Activated CD4-positive, alpha-beta T cell treated with anti-CD3 and anti-CD28 coated beads, Interleukin-2, amount 10 ng/mL, durations not matched to agents 24 days and 14 days (primary cell): Measurements from ENCODE around the gene GABRR1. TPM values are rescaled to one million over a fixed set of nuclear protein-coding genes. Genes with fewer than 3 reads are reported as not detected.

Experiments
- DNase-seq: peaks from one replicate; pipeline ENCODE4 v3.0.0; 2022
- H3K27ac Mint-ChIP-seq: one replicate; pipeline ENCODE4 v1.8.0; 2022; ENCODE audit warnings: mild to moderate bottlenecking, mixed read lengths
- H3K27me3 Mint-ChIP-seq: one replicate; pipeline ENCODE4 v1.8.0; 2022; ENCODE audit warnings: mixed read lengths
- H3K36me3 Mint-ChIP-seq: one replicate; pipeline ENCODE4 v1.8.0; 2022; ENCODE audit warnings: low read depth, mild to moderate bottlenecking, mixed read lengths
- H3K4me1 Mint-ChIP-seq: one replicate; pipeline ENCODE4 v1.8.0; 2021; ENCODE audit warnings: mixed read lengths
- H3K4me3 Mint-ChIP-seq: one replicate; pipeline ENCODE4 v1.8.0; 2022; ENCODE audit warnings: mild to moderate bottlenecking, moderate library complexity, mixed read lengths
- H3K9me3 Mint-ChIP-seq: one replicate; pipeline ENCODE4 v1.8.0; 2021; ENCODE audit warnings: mixed read lengths
- intact Hi-C: fragments of 100-400 bp; cut with micrococcal nuclease; formaldehyde crosslinking; loops from one replicate; pipeline ENCODE4 v1.15.1; 2023
- total RNA-seq: library from RNA; stranded (reverse); gene quantifications from 2 replicates; pipeline ENCODE4 v1.2.3, GENCODE V29; 2022

The GABRR1 gene
- total RNA-seq, 1 donor from 2014 or later = not detected

DNA sequence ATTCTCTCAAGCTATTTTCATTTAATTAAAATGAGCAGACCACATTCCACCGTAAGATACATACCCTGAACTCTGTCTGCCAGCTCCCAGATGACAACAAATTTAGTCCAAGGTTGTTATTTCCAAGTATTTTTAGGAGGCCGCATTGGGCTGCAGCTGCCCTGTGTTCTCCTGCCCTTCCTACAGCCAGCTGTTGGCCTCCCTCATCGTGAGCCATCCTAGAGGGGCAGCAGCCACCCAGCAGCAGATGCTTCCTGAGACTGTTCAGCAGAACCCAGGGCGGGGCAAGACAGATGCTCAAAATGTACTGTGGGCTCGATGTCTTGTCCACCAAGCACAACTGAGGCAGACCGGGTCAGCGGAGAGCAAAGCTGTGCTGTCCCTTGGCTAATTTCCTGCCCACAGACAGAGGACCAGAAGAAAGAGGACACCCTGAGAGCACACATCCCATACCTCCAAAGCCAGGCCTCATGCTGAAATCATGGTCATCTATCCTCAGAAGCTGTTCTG is 16.4 kb downstream of the GABRR1 start:
- peaks cover 3% of the 10 kb centered on the region for H3K27me3 Mint-ChIP-seq
- no peak overlapping the region for H3K27ac Mint-ChIP-seq
- no peak overlapping the region for H3K4me3 Mint-ChIP-seq
- intact Hi-C loops = no loop called here
- no peaks in the 10 kb centered on the region for H3K9me3 Mint-ChIP-seq
- H3K36me3 Mint-ChIP-seq = no peaks in the 10 kb centered on the region
- H3K4me1 Mint-ChIP-seq = no peaks in the 10 kb centered on the region
- DNase-seq = no peak

DNA sequence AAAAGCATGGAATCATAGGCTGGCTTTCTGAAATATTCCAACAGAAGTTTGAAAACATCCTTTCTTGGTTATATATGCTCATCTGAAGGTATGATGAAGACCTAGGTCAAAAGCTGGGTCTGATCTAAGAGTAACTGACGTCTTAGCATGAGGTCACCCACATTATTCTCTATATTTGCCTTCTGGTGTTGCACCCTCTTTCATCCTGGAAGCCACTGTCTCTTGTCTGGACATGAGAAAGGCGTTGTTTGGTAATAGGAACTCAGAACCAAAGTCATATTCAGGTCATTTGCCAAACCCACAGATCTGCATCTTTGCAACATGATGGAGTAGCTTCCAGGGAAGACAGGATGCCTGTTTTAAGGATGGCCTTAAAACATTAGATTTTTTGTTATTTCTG is 17.6 kb downstream of the GABRR1 start:
- no peak overlapping the region for H3K4me3 Mint-ChIP-seq
- no peaks in the 10 kb centered on the region for H3K4me1 Mint-ChIP-seq
- no peak overlapping the region for H3K27ac Mint-ChIP-seq
- DNase-seq = no peak
- H3K9me3 Mint-ChIP-seq = peaks cover 8% of the 10 kb centered on the region
- no peaks in the 10 kb centered on the region for H3K36me3 Mint-ChIP-seq
- peaks cover 5% of the 10 kb centered on the region for H3K27me3 Mint-ChIP-seq
- intact Hi-C loops = no loop called here

GRCh38 chr6:89198235-89198634 is 18.9 kb downstream of the GABRR1 start:
- H3K9me3 Mint-ChIP-seq = peaks cover 13% of the 10 kb centered on the region
- intact Hi-C loops = no loop called here
- H3K27ac Mint-ChIP-seq = no peak overlapping the region
- peaks cover 5% of the 10 kb centered on the region for H3K27me3 Mint-ChIP-seq
- no peak overlapping the region for H3K4me3 Mint-ChIP-seq
- H3K36me3 Mint-ChIP-seq = no peaks in the 10 kb centered on the region
- no peaks in the 10 kb centered on the region for H3K4me1 Mint-ChIP-seq
- no peak for DNase-seq

DNA sequence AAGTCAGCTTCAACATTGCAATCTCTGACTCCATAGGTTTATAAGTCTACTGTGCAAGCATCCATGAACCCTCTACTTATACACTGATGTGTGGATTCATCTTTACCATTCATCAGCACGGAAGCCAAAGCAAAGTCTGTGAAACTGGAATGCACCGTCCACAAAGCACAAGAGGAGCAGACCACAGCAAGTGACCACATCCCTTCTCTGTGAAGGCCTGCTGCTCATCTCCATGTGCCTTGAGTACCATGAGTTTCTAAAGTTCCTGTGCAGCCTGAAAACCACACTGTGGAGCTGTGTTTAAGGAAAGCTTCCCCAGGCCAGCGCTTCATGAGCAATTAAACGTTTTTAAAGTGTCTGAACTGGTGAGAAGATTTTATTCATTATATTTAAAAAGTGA is 20.0 kb downstream of the GABRR1 start:
- intact Hi-C loops = no loop called here
- H3K4me1 Mint-ChIP-seq = no peaks in the 10 kb centered on the region
- no peak overlapping the region for H3K27ac Mint-ChIP-seq
- no peaks in the 10 kb centered on the region for H3K36me3 Mint-ChIP-seq
- peaks cover 5% of the 10 kb centered on the region for H3K27me3 Mint-ChIP-seq
- H3K9me3 Mint-ChIP-seq = peaks cover 13% of the 10 kb centered on the region
- no peak for DNase-seq
- H3K4me3 Mint-ChIP-seq = no peak overlapping the region

- peaks cover 5% of the 10 kb centered on the region for H3K27me3 Mint-ChIP-seq
- H3K4me3 Mint-ChIP-seq = no peak overlapping the region
- peaks cover 13% of the 10 kb centered on the region for H3K9me3 Mint-ChIP-seq
- no peak for DNase-seq
- no peak overlapping the region for H3K27ac Mint-ChIP-seq
- H3K36me3 Mint-ChIP-seq = no peaks in the 10 kb centered on the region
- no peaks in the 10 kb centered on the region for H3K4me1 Mint-ChIP-seq
- intact Hi-C loops = no loop called here
These were observed 22.6 kb downstream of the GABRR1 start for GRCh38 chr6:89194559-89194958.

- Mint-ChIP-seq H3K36me3 (no peaks in the 10 kb centered on the region), H3K4me3 (no peak overlapping the region), H3K27me3 (peaks cover 6% of the 10 kb centered on the region), H3K9me3 (peaks cover 13% of the 10 kb centered on the region), H3K27ac (no peak overlapping the region), H3K4me1 (no peaks in the 10 kb centered on the region)
- no peak for DNase-seq
- intact Hi-C loops = no loop called here
These were observed 26.4 kb downstream of the GABRR1 start for GRCh38 chr6:89190741-89191140.

DNA sequence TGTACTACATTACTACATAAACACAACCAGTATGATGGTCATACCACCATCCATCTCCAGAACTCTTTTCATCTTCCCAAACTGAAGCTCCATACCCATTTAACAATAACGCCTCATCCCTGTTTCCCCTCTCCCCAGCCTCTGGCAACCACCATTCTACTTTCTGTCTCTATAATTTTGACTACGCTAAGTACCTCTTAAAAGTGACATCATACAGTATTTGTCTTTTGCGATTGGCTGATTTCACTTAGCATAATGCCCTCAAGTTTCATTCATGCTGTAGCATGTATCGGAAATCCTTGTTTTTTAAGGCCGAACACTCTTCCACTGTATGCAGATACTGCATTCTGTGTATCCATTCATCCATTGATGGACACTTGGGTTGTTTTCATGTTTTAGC is 29.7 kb downstream of the GABRR1 start:
- H3K9me3 Mint-ChIP-seq = no peaks in the 10 kb centered on the region
- H3K4me1 Mint-ChIP-seq = no peaks in the 10 kb centered on the region
- DNase-seq = no peak
- no peaks in the 10 kb centered on the region for H3K36me3 Mint-ChIP-seq
- intact Hi-C loops = no loop called here
- H3K27ac Mint-ChIP-seq = no peak overlapping the region
- H3K27me3 Mint-ChIP-seq = peaks cover 14% of the 10 kb centered on the region
- H3K4me3 Mint-ChIP-seq = no peak overlapping the region

DNA sequence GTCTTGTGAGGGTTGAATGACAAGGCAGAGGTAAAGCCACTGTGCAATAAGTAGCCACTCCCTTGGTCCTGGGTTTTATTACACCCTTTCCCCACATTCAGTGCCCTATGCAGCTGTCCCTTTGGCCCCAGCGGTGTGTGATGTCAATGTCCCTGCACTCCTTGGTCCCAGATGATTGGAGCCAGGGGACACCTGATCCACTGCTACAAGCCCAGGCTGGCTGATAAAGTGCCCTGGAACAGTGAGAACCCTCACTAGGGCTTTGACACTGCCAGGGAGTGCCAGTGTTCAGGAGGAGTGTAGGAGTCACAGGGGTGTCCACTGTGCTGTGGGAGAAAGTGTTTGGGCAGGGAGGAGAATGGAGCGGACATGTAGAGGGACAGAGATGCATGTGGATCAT is 30.4 kb downstream of the GABRR1 start:
- Mint-ChIP-seq H3K27me3 (peaks cover 14% of the 10 kb centered on the region), H3K4me1 (no peaks in the 10 kb centered on the region), H3K27ac (no peak overlapping the region), H3K36me3 (no peaks in the 10 kb centered on the region), H3K9me3 (no peaks in the 10 kb centered on the region), H3K4me3 (no peak overlapping the region)
- intact Hi-C loops = no loop called here
- DNase-seq = no peak

DNA sequence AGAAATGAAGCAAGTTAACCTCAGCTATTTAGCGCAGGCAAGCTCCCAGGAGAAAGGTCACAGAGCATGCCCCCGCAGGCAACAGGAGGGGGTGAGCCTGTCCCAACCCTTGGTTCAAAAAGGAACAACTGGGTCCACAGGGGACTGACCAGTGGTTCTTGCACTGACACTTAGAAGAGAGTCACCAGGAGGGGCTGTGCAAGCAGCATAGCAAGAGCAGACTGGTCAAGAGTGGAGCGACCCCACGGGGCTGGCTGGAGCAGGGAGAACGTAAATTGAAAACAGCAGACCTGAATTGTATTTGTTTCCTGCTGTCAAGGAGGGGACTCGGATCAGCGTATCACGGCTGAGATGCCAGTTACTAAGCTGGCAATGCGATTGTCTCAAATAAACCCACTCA is 32.8 kb downstream of the GABRR1 start:
- no peak for DNase-seq
- Mint-ChIP-seq H3K36me3 (no peaks in the 10 kb centered on the region), H3K27me3 (peaks cover 16% of the 10 kb centered on the region), H3K4me3 (no peak overlapping the region), H3K9me3 (no peaks in the 10 kb centered on the region), H3K4me1 (no peaks in the 10 kb centered on the region), H3K27ac (no peak overlapping the region)
- intact Hi-C loops = no loop called here

- Mint-ChIP-seq H3K9me3 (no peaks in the 10 kb centered on the region), H3K4me3 (no peak overlapping the region), H3K27me3 (peaks cover 18% of the 10 kb centered on the region), H3K27ac (no peak overlapping the region), H3K36me3 (no peaks in the 10 kb centered on the region), H3K4me1 (no peaks in the 10 kb centered on the region)
- intact Hi-C loops = no loop called here
- DNase-seq = no peak
These were observed 33.9 kb downstream of the GABRR1 start for GRCh38 chr6:89183294-89183693.

GRCh38 chr6:89180971-89181370 is 36.2 kb downstream of the GABRR1 start:
- Mint-ChIP-seq H3K4me3 (no peak overlapping the region), H3K36me3 (no peaks in the 10 kb centered on the region), H3K9me3 (no peaks in the 10 kb centered on the region), H3K27ac (no peak overlapping the region), H3K4me1 (no peaks in the 10 kb centered on the region), H3K27me3 (peaks cover 17% of the 10 kb centered on the region)
- DNase-seq = no peak
- intact Hi-C loops = no loop called here

GRCh38 chr6:89180112-89180511 is 37.0 kb downstream of the GABRR1 start:
- DNase-seq = no peak
- Mint-ChIP-seq H3K9me3 (no peaks in the 10 kb centered on the region), H3K27ac (no peak overlapping the region), H3K4me3 (no peak overlapping the region), H3K4me1 (no peaks in the 10 kb centered on the region), H3K27me3 (peaks cover 15% of the 10 kb centered on the region), H3K36me3 (no peaks in the 10 kb centered on the region)
- intact Hi-C loops = no loop called here

DNA sequence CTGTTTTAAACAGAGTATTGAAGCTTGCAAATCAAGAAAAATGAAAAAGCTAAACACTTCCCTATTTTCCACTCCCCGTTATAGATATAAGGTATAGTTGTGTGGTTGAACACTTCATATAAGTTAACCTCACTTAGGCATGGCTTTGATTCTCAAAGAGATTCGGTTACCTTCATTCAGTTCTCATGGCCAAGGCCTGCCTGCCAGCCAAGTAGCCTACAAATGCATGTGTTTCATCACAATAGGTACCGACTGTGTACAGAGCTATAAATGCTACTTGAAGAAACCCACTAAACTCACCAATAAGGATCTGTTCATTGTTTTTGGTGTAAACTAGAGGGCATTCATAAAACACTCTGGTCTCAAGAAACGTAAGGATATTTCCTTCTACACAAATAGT is 43.5 kb downstream of the GABRR1 start:
- Mint-ChIP-seq H3K27me3 (peaks cover 6% of the 10 kb centered on the region), H3K4me1 (no peaks in the 10 kb centered on the region)
- intact Hi-C loops = no loop called here

DNA sequence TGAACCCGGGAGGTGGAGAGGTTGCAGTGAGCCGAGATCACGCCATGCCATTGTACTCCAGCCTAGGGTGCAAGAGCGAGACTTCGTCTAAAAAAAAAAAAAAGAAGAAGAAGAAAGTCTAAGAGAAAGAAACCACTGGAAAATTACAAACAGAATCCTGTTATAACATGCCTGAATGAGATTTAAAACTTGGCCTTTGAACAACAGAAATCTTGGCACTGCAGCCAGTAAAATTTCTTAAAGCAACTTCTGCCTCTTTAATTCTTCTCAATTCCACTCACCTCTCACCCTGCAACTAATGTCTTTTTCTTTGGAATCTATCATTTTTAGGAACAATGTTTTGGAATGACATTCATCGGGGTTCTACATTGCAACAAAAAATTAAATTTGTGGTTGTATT is 45.0 kb downstream of the GABRR1 start:
- Mint-ChIP-seq H3K4me1 (no peaks in the 10 kb centered on the region), H3K36me3 (no peaks in the 10 kb centered on the region), H3K27me3 (peaks cover 6% of the 10 kb centered on the region), H3K27ac (no peak overlapping the region), H3K9me3 (no peaks in the 10 kb centered on the region), H3K4me3 (no peak overlapping the region)
- no peak for DNase-seq
- intact Hi-C loops = no loop called here

More for the DNA sequence above, 43.5 kb downstream of the GABRR1 start:
- Mint-ChIP-seq H3K9me3 (no peaks in the 10 kb centered on the region), H3K4me3 (no peak overlapping the region), H3K36me3 (no peaks in the 10 kb centered on the region), H3K27ac (no peak overlapping the region)
- no peak for DNase-seq

DNA sequence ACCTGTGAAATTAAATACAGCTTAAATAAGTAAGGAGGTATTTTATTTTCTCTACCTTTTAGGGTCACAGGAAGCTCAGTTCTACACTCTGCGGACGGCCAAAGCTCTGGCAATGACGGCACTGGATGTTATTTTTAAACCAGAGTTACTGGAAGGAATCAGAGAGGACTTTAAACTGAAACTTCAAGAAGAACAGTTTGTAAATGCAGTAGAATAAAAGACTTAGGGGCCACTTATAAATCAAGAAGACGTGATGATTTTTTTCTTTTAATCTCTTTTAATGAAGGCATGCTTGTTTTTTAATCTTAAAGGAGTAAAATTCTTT is 55.1 kb downstream of the GABRR1 start:
- no peak for DNase-seq
- no peak overlapping the region for H3K27ac Mint-ChIP-seq
- H3K4me3 Mint-ChIP-seq = no peak overlapping the region
- H3K27me3 Mint-ChIP-seq = no peaks in the 10 kb centered on the region
- no peaks in the 10 kb centered on the region for H3K4me1 Mint-ChIP-seq
- intact Hi-C loops = no loop called here
- peaks cover 33% of the 10 kb centered on the region for H3K36me3 Mint-ChIP-seq
- H3K9me3 Mint-ChIP-seq = no peaks in the 10 kb centered on the region
